ENCODE measurements around the gene GRIN2C. TPM values are rescaled to one million over a fixed set of nuclear protein-coding genes. Genes with fewer than 3 reads are reported as not detected.
A peak's percentile ranks its signal among the peaks of the same experiment; 100 is the strongest.
"Not testable (repeated sequence)": the region's sequence is repeated elsewhere in the genome, so short reads cannot be mapped to it uniquely, and the experiment has no call there.

The GRIN2C gene
- total RNA-seq, result 1.9 TPM
- polyA plus RNA-seq, result 0.47 TPM

GRCh38 chr17:74859459-74860228 lies at the start of gene GRIN2C:
TSS of gene GRIN2C (minus strand) at chr17:74859885. CDS start at chr17:74855092, 4,793 bp downstream.
- H3K36me3 ChIP-seq (ENCODE audit: insufficient read depth), result no peaks in the 10 kb centered on the region
- H3K4me1 ChIP-seq (ENCODE audit: insufficient read depth), result no peaks in the 10 kb centered on the region
- H3K27ac ChIP-seq (ENCODE audit: low read depth), result no peak within 1 kb of the TSS
- WGBS, result 2% methylated on average over 72 of the region's 72 CpGs
- DNase-seq (ENCODE audit: extremely low spot score), result no peak
- peak within 1 kb of the TSS; percentile 33 for H3K4me3 ChIP-seq (ENCODE audit: low read depth, low read length)

GRCh38 chr17:74909097-74909496 lies 49.4 kb upstream of the GRIN2C start:
- not testable (repeated sequence) for H3K36me3 ChIP-seq (ENCODE audit: insufficient read depth); H3K4me3 ChIP-seq (ENCODE audit: low read depth, low read length); H3K27ac ChIP-seq (ENCODE audit: low read depth); DNase-seq (ENCODE audit: extremely low spot score); H3K4me1 ChIP-seq (ENCODE audit: insufficient read depth)
- WGBS, result 69% methylated on average over 4 of the region's 4 CpGs

- 95% methylated on average over 34 of the region's 34 CpGs for WGBS
- Histone ChIP-seq H3K36me3 (ENCODE audit: insufficient read depth) (no peaks in the 10 kb centered on the region), H3K4me3 (ENCODE audit: low read depth, low read length) (no peak overlapping the region), H3K27ac (ENCODE audit: low read depth) (no peak overlapping the region), H3K4me1 (ENCODE audit: insufficient read depth) (no peaks in the 10 kb centered on the region)
- no peak for DNase-seq (ENCODE audit: extremely low spot score)
Observed at GRCh38 chr17:74907012-74907411, 47.3 kb upstream of the GRIN2C start.

- not testable (repeated sequence) for H3K4me1 ChIP-seq (ENCODE audit: insufficient read depth); DNase-seq (ENCODE audit: extremely low spot score); H3K27ac ChIP-seq (ENCODE audit: low read depth); H3K4me3 ChIP-seq (ENCODE audit: low read depth, low read length); H3K36me3 ChIP-seq (ENCODE audit: insufficient read depth)
- 60% methylated on average over 6 of the region's 6 CpGs for WGBS
Observed at GRCh38 chr17:74906214-74906793, 46.6 kb upstream of the GRIN2C start.

GRCh38 chr17:74904687-74905409 lies 45.2 kb upstream of the GRIN2C start:
- WGBS, result 77% methylated on average over 7 of the region's 7 CpGs
- H3K4me3 ChIP-seq (ENCODE audit: low read depth, low read length), result no peak overlapping the region
- DNase-seq (ENCODE audit: extremely low spot score), result no peak
- no peaks in the 10 kb centered on the region for H3K36me3 ChIP-seq (ENCODE audit: insufficient read depth)
- H3K27ac ChIP-seq (ENCODE audit: low read depth), result no peak overlapping the region
- H3K4me1 ChIP-seq (ENCODE audit: insufficient read depth), result no peaks in the 10 kb centered on the region

GRCh38 chr17:74903671-74904070 lies 44.0 kb upstream of the GRIN2C start:
- H3K4me1 ChIP-seq (ENCODE audit: insufficient read depth), result no peaks in the 10 kb centered on the region
- no peaks in the 10 kb centered on the region for H3K36me3 ChIP-seq (ENCODE audit: insufficient read depth)
- DNase-seq (ENCODE audit: extremely low spot score), result no peak
- H3K27ac ChIP-seq (ENCODE audit: low read depth), result no peak overlapping the region
- 65% methylated on average over 6 of the region's 6 CpGs for WGBS
- H3K4me3 ChIP-seq (ENCODE audit: low read depth, low read length), result no peak overlapping the region

- WGBS, result 80% methylated on average over 9 of the region's 9 CpGs
- Histone ChIP-seq H3K4me3 (ENCODE audit: low read depth, low read length) (no peak overlapping the region), H3K4me1 (ENCODE audit: insufficient read depth) (no peaks in the 10 kb centered on the region), H3K27ac (ENCODE audit: low read depth) (no peak overlapping the region), H3K36me3 (ENCODE audit: insufficient read depth) (no peaks in the 10 kb centered on the region)
- no peak for DNase-seq (ENCODE audit: extremely low spot score)
Observed at GRCh38 chr17:74903034-74903433, 43.3 kb upstream of the GRIN2C start.

GRCh38 chr17:74901353-74902135 lies 41.9 kb upstream of the GRIN2C start:
- no peak overlapping the region for H3K27ac ChIP-seq (ENCODE audit: low read depth)
- no peak for DNase-seq (ENCODE audit: extremely low spot score)
- WGBS, result 72% methylated on average over 14 of the region's 14 CpGs

GRCh38 chr17:74900208-74900607 lies 40.5 kb upstream of the GRIN2C start:
- H3K4me3 ChIP-seq (ENCODE audit: low read depth, low read length), result no peak overlapping the region

More at GRCh38 chr17:74901353-74902135, 41.9 kb upstream of the GRIN2C start:
- no peak overlapping the region for H3K4me3 ChIP-seq (ENCODE audit: low read depth, low read length)
- no peaks in the 10 kb centered on the region for H3K36me3 ChIP-seq (ENCODE audit: insufficient read depth)
- H3K4me1 ChIP-seq (ENCODE audit: insufficient read depth), result no peaks in the 10 kb centered on the region

GRCh38 chr17:74898376-74898946 lies 38.8 kb upstream of the GRIN2C start:
- Histone ChIP-seq H3K36me3 (ENCODE audit: insufficient read depth) (no peaks in the 10 kb centered on the region), H3K4me3 (ENCODE audit: low read depth, low read length) (no peak overlapping the region), H3K4me1 (ENCODE audit: insufficient read depth) (peaks cover 2% of the 10 kb centered on the region), H3K27ac (ENCODE audit: low read depth) (no peak overlapping the region)
- WGBS, result 72% methylated on average over 11 of the region's 11 CpGs
- DNase-seq (ENCODE audit: extremely low spot score), result no peak

More at GRCh38 chr17:74900208-74900607, 40.5 kb upstream of the GRIN2C start:
- 76% methylated on average over 8 of the region's 8 CpGs for WGBS
- DNase-seq (ENCODE audit: extremely low spot score), result no peak
- no peak overlapping the region for H3K27ac ChIP-seq (ENCODE audit: low read depth)
- H3K4me1 ChIP-seq (ENCODE audit: insufficient read depth), result no peaks in the 10 kb centered on the region
- H3K36me3 ChIP-seq (ENCODE audit: insufficient read depth), result no peaks in the 10 kb centered on the region

GRCh38 chr17:74893936-74894671 lies 34.4 kb upstream of the GRIN2C start:
- 25% methylated on average over 22 of the region's 22 CpGs for WGBS
- no peaks in the 10 kb centered on the region for H3K36me3 ChIP-seq (ENCODE audit: insufficient read depth)
- peaks cover 3% of the 10 kb centered on the region for H3K4me1 ChIP-seq (ENCODE audit: insufficient read depth)
- no peak for DNase-seq (ENCODE audit: extremely low spot score)
- H3K4me3 ChIP-seq (ENCODE audit: low read depth, low read length), result no peak overlapping the region
- H3K27ac ChIP-seq (ENCODE audit: low read depth), result no peak overlapping the region

- DNase-seq (ENCODE audit: extremely low spot score), result no peak
- Histone ChIP-seq H3K27ac (ENCODE audit: low read depth) (no peak within 1 kb of the TSS), H3K36me3 (ENCODE audit: insufficient read depth) (no peaks in the 10 kb centered on the region), H3K4me1 (ENCODE audit: insufficient read depth) (peaks cover 3% of the 10 kb centered on the region), H3K4me3 (ENCODE audit: low read depth, low read length) (peak within 1 kb of the TSS; percentile 31)
- whole genome bisulfite sequencing, result 4% methylated on average over 86 of the region's 86 CpGs
Observed at GRCh38 chr17:74892974-74893911, 33.6 kb upstream of the GRIN2C start, which contains the start of gene FADS6. TSS of gene FADS6 (minus strand) at chr17:74893633. CDS start at chr17:74893595, 38 bp downstream.
